Neural cell (in vitro differentiated cells): ENCODE measurements around the gene ARMC2. TPM values are rescaled to one million over a fixed set of nuclear protein-coding genes. Genes with fewer than 3 reads are reported as not detected.

Experiments
- H2AFZ ChIP-seq: fragments of 200-600, 300-800 bp; sonication (generic), shearing (Covaris generic); 2 replicates; pipeline ENCODE4 v1.6.0; 2014; ENCODE audit warnings: low read depth, mild to moderate bottlenecking, antibody characterized with exemption, low read length, moderate library complexity
- H3F3A ChIP-seq: fragments of 200-600 bp; shearing (Covaris generic); 2 replicates; pipeline ENCODE4 v1.6.1; 2016; ENCODE audit warnings: mild to moderate bottlenecking, moderate library complexity, mixed read lengths, antibody characterized with exemption, low read length; ENCODE audit not compliant: insufficient read depth, poor library complexity, severe bottlenecking
- H3K27ac ChIP-seq: fragments of 200-600, 300-800 bp; sonication (generic), shearing (Covaris generic); 2 replicates; pipeline ENCODE4 v1.5.1; 2014; ENCODE audit warnings: mild to moderate bottlenecking, low read length, moderate library complexity
- H3K27me3 ChIP-seq: fragments of 300-800, 200-600 bp; sonication (generic), shearing (Covaris generic); 2 replicates; pipeline ENCODE4 v1.6.0; 2014; ENCODE audit warnings: mild to moderate bottlenecking, low read depth, low read length, moderate library complexity; ENCODE audit not compliant: insufficient read depth
- H3K36me3 ChIP-seq: fragments of 300-800, 200-600 bp; sonication (generic), shearing (Covaris generic); 2 replicates; pipeline ENCODE4 v1.5.1; 2014; ENCODE audit warnings: mild to moderate bottlenecking, antibody characterized with exemption, low read length, moderate library complexity; ENCODE audit not compliant: insufficient read depth
- H3K4me2 ChIP-seq: fragments of 300-800, 200-600 bp; sonication (generic), shearing (Covaris generic); 2 replicates; pipeline ENCODE4 v1.6.0; 2014; ENCODE audit warnings: mild to moderate bottlenecking, low read length
- H3K4me3 ChIP-seq: fragments of 300-800, 200-600 bp; sonication (generic), shearing (Covaris generic); 2 replicates; pipeline ENCODE4 v1.5.1; 2014; ENCODE audit warnings: mild to moderate bottlenecking, low read length, moderate library complexity
- H3K79me2 ChIP-seq: fragments of 200-600 bp; shearing (Covaris generic); replicated peaks from 2 replicates; pipeline ENCODE4 v1.6.0; 2014; ENCODE audit warnings: mild to moderate bottlenecking, low read length, moderate library complexity; ENCODE audit not compliant: insufficient read depth
- H3K9ac ChIP-seq: fragments of 300-800, 200-600 bp; sonication (generic), shearing (Covaris generic); 2 replicates; pipeline ENCODE4 v1.6.1; 2016; ENCODE audit warnings: mild to moderate bottlenecking, low read length, mixed read lengths
- H3K9me2 ChIP-seq: fragments of 200-600 bp; shearing (Covaris generic); 2 replicates; pipeline ENCODE4 v1.6.1; 2016; ENCODE audit warnings: mild to moderate bottlenecking, low read length, mixed read lengths; ENCODE audit not compliant: insufficient read depth
- H3K9me3 ChIP-seq: fragments of 200-600, 300-800 bp; sonication (generic), shearing (Covaris generic); 2 replicates; pipeline ENCODE4 v1.6.1; 2016; ENCODE audit warnings: mild to moderate bottlenecking, mixed run types, low read length, moderate library complexity, mixed read lengths
- H4K20me1 ChIP-seq: fragments of 200-600 bp; shearing (Covaris generic); 2 replicates; pipeline ENCODE4 v1.6.1; 2016; ENCODE audit warnings: mild to moderate bottlenecking, mixed run types; ENCODE audit not compliant: insufficient read depth
- EP300 ChIP-seq: fragments of 450-650 bp; conservative IDR thresholded peaks from 2 replicates; pipeline ENCODE4 v1.6.1; 2014; ENCODE audit warnings: antibody characterized with exemption, mild to moderate bottlenecking, moderate library complexity; ENCODE audit not compliant: poor library complexity, severe bottlenecking
- EZH2 ChIP-seq: fragments of 200-600, 300-800 bp; shearing (Covaris generic), sonication (generic); IDR thresholded peaks from 2 replicates; pipeline ENCODE4 v1.6.1; 2014; ENCODE audit warnings: antibody characterized with exemption, low read length, borderline replicate concordance, mild to moderate bottlenecking; ENCODE audit not compliant: insufficient read depth, poor library complexity, severe bottlenecking
- MXI1 ChIP-seq: fragments of 450-650 bp; conservative IDR thresholded peaks from 2 replicates; pipeline ENCODE4 v1.6.1; 2014; ENCODE audit warnings: antibody characterized with exemption, mild to moderate bottlenecking; ENCODE audit not compliant: poor library complexity, severe bottlenecking
- POLR2AphosphoS5 ChIP-seq: IDR thresholded peaks from 2 replicates; pipeline ENCODE4 v1.6.1; 2012
- RAD21 ChIP-seq: fragments of 450-650 bp; conservative IDR thresholded peaks from 2 replicates; pipeline ENCODE4 v1.6.1; 2014; ENCODE audit warnings: antibody characterized with exemption, mild to moderate bottlenecking, moderate library complexity
- SMC3 ChIP-seq: fragments of 450-650 bp; conservative IDR thresholded peaks from 2 replicates; pipeline ENCODE4 v1.6.1; 2014; ENCODE audit warnings: antibody characterized with exemption, mild to moderate bottlenecking, moderate library complexity; ENCODE audit not compliant: poor library complexity
- TAF1 ChIP-seq: IDR thresholded peaks from 2 replicates; pipeline ENCODE4 v1.6.1; 2012; ENCODE audit warnings: low read depth
- polyA plus RNA-seq: library from polyadenylated mRNA; depleted of rRNA; stranded (reverse); fragments of >200 nt; gene quantifications from 2 replicates; pipeline ENCODE4 v1.2.3, GENCODE V29; 2014
- TF ChIP-seq, protein P1 (sequence below): fragments of 450-650 bp; IDR thresholded peaks from 2 replicates; pipeline ENCODE4 v1.5.1; 2014; ENCODE audit warnings: antibody characterized with exemption, mild to moderate bottlenecking, moderate library complexity; ENCODE audit not compliant: poor library complexity, severe bottlenecking
- TF ChIP-seq, protein P2 (sequence below): IDR thresholded peaks from 2 replicates; pipeline ENCODE4 v1.6.1; 2012; ENCODE audit warnings: borderline replicate concordance

The ARMC2 gene
- polyA plus RNA-seq, 1 donor from 2014 or later = 18.6 TPM

DNA sequence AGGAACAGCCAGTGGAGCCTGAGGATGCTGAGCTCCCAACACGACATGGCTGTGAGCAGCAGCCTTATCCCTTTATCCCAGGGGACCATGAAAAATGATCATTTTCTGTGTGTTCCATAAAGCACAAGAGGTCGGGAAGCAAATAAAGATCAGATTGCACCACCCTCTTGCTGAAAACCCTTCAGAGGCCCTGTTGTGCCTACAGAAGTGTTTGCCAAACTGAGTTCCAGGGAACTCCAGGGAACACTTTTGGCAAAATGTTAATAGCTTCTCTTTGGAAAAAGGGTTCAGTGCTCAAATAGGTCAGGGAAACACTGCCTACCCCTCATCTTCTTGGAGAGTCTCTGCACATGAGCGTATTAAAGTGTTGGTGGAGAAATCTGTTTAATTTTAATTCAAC, 24.4 kb downstream of the ARMC2 start:
- no peaks in the 10 kb centered on the region for H3K9me3 ChIP-seq
- TF ChIP-seq POLR2AphosphoS5 (no peak), MXI1 (no peak)
- no peak overlapping the region for H2AFZ ChIP-seq
- H3K27me3 ChIP-seq = no peaks in the 10 kb centered on the region
- no peak overlapping the region for H3K9ac ChIP-seq
- H3K27ac ChIP-seq = no peak overlapping the region
- H4K20me1 ChIP-seq = no peaks in the 10 kb centered on the region
- no peaks in the 10 kb centered on the region for H3F3A ChIP-seq
- no peak overlapping the region for H3K4me2 ChIP-seq
- no peaks in the 10 kb centered on the region for H3K79me2 ChIP-seq
- no peaks in the 10 kb centered on the region for H3K9me2 ChIP-seq
- no peak overlapping the region for H3K4me3 ChIP-seq
- peaks cover 7% of the 10 kb centered on the region for H3K36me3 ChIP-seq

DNA sequence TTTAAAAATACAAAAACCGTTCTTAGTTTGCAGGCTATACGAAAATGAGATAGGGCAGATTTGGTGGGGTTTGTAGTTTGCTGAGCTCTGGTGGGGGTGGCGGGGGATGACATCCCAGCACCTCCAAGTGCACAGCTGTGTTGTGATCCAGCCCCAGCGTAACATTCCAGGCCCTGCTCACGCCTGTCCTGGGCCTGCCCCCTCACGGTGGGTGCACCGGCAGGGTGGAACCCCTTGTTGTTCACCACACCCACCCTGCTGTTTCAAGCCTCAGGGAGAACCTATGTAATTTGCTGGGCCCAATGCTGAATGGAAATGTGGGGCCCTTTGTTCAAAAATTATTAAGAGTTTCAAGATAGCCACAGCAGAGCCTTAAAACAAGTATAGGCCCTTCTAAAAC, 25.0 kb downstream of the ARMC2 start:
- no peak overlapping the region for H3K27ac ChIP-seq
- TF ChIP-seq MXI1 (no peak), EZH2 (no peak), POLR2AphosphoS5 (no peak), TAF1 (no peak), SMC3 (no peak), EP300 (no peak)
- TF ChIP-seq, protein P1, sequence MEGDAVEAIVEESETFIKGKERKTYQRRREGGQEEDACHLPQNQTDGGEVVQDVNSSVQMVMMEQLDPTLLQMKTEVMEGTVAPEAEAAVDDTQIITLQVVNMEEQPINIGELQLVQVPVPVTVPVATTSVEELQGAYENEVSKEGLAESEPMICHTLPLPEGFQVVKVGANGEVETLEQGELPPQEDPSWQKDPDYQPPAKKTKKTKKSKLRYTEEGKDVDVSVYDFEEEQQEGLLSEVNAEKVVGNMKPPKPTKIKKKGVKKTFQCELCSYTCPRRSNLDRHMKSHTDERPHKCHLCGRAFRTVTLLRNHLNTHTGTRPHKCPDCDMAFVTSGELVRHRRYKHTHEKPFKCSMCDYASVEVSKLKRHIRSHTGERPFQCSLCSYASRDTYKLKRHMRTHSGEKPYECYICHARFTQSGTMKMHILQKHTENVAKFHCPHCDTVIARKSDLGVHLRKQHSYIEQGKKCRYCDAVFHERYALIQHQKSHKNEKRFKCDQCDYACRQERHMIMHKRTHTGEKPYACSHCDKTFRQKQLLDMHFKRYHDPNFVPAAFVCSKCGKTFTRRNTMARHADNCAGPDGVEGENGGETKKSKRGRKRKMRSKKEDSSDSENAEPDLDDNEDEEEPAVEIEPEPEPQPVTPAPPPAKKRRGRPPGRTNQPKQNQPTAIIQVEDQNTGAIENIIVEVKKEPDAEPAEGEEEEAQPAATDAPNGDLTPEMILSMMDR = no peak
- TF ChIP-seq, protein P2, sequence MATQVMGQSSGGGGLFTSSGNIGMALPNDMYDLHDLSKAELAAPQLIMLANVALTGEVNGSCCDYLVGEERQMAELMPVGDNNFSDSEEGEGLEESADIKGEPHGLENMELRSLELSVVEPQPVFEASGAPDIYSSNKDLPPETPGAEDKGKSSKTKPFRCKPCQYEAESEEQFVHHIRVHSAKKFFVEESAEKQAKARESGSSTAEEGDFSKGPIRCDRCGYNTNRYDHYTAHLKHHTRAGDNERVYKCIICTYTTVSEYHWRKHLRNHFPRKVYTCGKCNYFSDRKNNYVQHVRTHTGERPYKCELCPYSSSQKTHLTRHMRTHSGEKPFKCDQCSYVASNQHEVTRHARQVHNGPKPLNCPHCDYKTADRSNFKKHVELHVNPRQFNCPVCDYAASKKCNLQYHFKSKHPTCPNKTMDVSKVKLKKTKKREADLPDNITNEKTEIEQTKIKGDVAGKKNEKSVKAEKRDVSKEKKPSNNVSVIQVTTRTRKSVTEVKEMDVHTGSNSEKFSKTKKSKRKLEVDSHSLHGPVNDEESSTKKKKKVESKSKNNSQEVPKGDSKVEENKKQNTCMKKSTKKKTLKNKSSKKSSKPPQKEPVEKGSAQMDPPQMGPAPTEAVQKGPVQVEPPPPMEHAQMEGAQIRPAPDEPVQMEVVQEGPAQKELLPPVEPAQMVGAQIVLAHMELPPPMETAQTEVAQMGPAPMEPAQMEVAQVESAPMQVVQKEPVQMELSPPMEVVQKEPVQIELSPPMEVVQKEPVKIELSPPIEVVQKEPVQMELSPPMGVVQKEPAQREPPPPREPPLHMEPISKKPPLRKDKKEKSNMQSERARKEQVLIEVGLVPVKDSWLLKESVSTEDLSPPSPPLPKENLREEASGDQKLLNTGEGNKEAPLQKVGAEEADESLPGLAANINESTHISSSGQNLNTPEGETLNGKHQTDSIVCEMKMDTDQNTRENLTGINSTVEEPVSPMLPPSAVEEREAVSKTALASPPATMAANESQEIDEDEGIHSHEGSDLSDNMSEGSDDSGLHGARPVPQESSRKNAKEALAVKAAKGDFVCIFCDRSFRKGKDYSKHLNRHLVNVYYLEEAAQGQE = no peak
- no peak overlapping the region for H3K4me2 ChIP-seq

DNA sequence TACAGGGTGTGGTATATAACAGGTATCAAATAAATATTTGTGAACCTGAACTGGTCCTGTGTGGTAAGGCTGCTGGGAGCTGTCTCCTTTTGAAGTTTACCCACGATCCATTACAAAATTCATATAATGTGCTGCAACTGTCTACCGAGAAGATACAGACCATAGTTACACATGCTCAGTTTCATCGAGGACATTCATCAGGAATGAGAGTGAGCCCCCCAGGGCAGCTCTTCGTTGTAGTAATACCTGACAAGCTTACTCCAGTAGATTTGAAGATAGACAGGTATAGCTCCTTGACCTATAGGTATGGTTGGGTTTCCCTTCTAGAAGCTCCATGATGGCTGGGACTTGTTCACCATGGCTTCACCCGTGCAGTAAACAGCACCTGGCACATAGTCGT, 25.7 kb downstream of the ARMC2 start:
- no peaks in the 10 kb centered on the region for H3K9me3 ChIP-seq
- H4K20me1 ChIP-seq = no peaks in the 10 kb centered on the region
- no peak overlapping the region for H3K4me2 ChIP-seq
- H3K9me2 ChIP-seq = no peaks in the 10 kb centered on the region
- H2AFZ ChIP-seq = no peak overlapping the region
- no peaks in the 10 kb centered on the region for H3F3A ChIP-seq
- peaks cover 7% of the 10 kb centered on the region for H3K36me3 ChIP-seq
- no peak overlapping the region for H3K27ac ChIP-seq
- TF ChIP-seq RAD21 (no peak), SMC3 (no peak), MXI1 (no peak), TAF1 (no peak), EP300 (no peak), EZH2 (no peak), POLR2AphosphoS5 (no peak)
- TF ChIP-seq, protein P2 = no peak
- TF ChIP-seq, protein P1 = no peak
- H3K27me3 ChIP-seq = no peaks in the 10 kb centered on the region
- H3K79me2 ChIP-seq = no peaks in the 10 kb centered on the region
- H3K9ac ChIP-seq = no peak overlapping the region
- no peak overlapping the region for H3K4me3 ChIP-seq

More for the DNA sequence above, 25.0 kb downstream of the ARMC2 start:
- H3K9me2 ChIP-seq = no peaks in the 10 kb centered on the region
- no peaks in the 10 kb centered on the region for H3F3A ChIP-seq
- H3K9me3 ChIP-seq = no peaks in the 10 kb centered on the region
- no peak overlapping the region for H3K9ac ChIP-seq
- H4K20me1 ChIP-seq = no peaks in the 10 kb centered on the region
- H3K79me2 ChIP-seq = no peaks in the 10 kb centered on the region
- peaks cover 7% of the 10 kb centered on the region for H3K36me3 ChIP-seq
- H2AFZ ChIP-seq = no peak overlapping the region
- H3K27me3 ChIP-seq = no peaks in the 10 kb centered on the region
- H3K4me3 ChIP-seq = no peak overlapping the region
